AG04450 (cell line): ENCODE results near the gene UEVLD. TPM values are rescaled to one million over a fixed set of nuclear protein-coding genes. Genes with fewer than 3 reads are reported as not detected.

Experiments
- CTCF ChIA-PET: fragments of 300-600, 350-600 bp; formaldehyde crosslinking; extraction: SDS; loops from one replicate; lab custom pipeline; 2022; ENCODE audit warnings: antibody characterized with exemption, inconsistent platforms; lab: Charles Lee
- POLR2A ChIA-PET: fragments of 350-600 bp; formaldehyde crosslinking; extraction: SDS; loops from one replicate; lab custom pipeline; 2021; ENCODE audit warnings: antibody characterized with exemption, inconsistent platforms; lab: Yijun Ruan, JAX
- DNase-seq: peaks from one replicate; pipeline ENCODE4 v3.0.0-alpha.2; 2011; ENCODE audit warnings: low read depth, low spot score
- H3K27ac ChIP-seq: one replicate; pipeline ENCODE4 v1.5.1; 2012; ENCODE audit warnings: low read depth, low read length, control low read depth
- H3K27me3 ChIP-seq: one replicate; pipeline ENCODE4 v1.6.0; 2012; ENCODE audit warnings: low read length; ENCODE audit not compliant: control insufficient read depth, insufficient read depth
- H3K4me3 ChIP-seq: 2 replicates; pipeline ENCODE4 v1.5.1; 2011; ENCODE audit warnings: mild to moderate bottlenecking, low read depth, low read length, control low read depth
- H3K9me3 ChIP-seq: 2 replicates; pipeline ENCODE4 v1.5.1; 2012; ENCODE audit warnings: low read length; ENCODE audit not compliant: control insufficient read depth, insufficient read depth
- CTCF ChIP-seq: IDR thresholded peaks from 2 replicates; pipeline ENCODE4 v1.5.1; 2011; ENCODE audit warnings: low read depth, low read length, control low read depth, inconsistent platforms
- polyA plus RNA-seq: library from polyadenylated mRNA; depleted of rRNA; stranded (reverse); fragments of >200 nt; gene quantifications from 2 replicates; pipeline ENCODE4 v1.2.3, GENCODE V29; 2011

Gene UEVLD
- polyA plus RNA-seq, 1 experiment = 27.6 TPM

DNA sequence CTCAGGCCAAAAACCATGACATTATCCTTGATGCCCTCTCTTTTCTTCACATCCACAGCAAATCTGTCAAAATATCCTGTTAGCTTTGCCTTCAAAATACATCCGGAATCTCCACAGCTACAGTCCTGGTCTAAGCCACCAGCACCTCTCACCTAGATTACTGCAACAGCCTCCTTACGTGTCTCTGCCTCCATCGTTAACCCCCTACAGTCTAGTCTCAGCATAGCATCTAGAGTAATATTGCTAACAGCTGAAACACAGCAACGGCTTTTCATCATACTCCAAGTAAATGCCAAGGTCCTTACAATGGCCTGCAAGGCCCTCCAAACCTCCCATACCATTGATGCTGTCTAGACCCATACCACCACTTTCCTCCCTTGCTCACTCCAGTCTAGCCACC, 66.1 kb downstream of the UEVLD start:
- no peak for TF ChIP-seq CTCF
- Histone ChIP-seq H3K27me3 (no peaks in the 10 kb centered on the region), H3K4me3 (no peak overlapping the region), H3K9me3 (no peaks in the 10 kb centered on the region; the same call in 1 of the 2 replicates), H3K27ac (no peak overlapping the region)
- no peak for DNase-seq
- CTCF ChIA-PET = interaction anchor here (0.9 kb wide), 1 partner anchor 9 kb away, joined by 3 read pairs; no protein-coding TSS in a partner anchor
- POLR2A ChIA-PET = no interaction called here

DNA sequence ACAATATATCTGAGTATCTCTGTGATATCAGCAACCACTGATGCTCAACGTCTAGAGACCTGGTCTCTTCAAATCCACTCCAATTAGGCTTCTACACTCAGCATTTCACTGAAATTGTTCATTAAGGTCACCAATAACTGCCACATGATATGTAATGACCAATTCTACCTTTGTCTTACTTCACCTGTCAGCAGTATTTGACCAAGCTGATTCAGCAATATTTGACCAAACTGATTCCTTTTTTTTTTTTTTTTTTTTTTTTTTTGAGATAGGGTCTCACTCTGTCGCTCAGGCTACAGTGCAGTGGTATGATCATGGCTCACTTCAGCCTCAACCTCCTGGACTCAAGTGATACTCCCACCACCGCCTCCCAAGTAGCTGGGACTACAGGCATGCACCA, 67.4 kb downstream of the UEVLD start:
- Histone ChIP-seq H3K27ac (no peak overlapping the region), H3K9me3 (no peaks in the 10 kb centered on the region), H3K4me3 (no peak overlapping the region), H3K27me3 (no peaks in the 10 kb centered on the region)
- CTCF ChIA-PET = no interaction called here
- no peak for TF ChIP-seq CTCF
- POLR2A ChIA-PET = no interaction called here
- DNase-seq = no peak

GRCh38 chr11:18502352-18502751, 86.2 kb downstream of the UEVLD start:
- ChIA-PET POLR2A (no interaction called here), CTCF (no interaction called here)
- Histone ChIP-seq H3K9me3 (no peaks in the 10 kb centered on the region), H3K4me3 (no peak overlapping the region), H3K27ac (no peak overlapping the region), H3K27me3 (no peaks in the 10 kb centered on the region)
- no peak for DNase-seq
- TF ChIP-seq CTCF = no peak

GRCh38 chr11:18501629-18502028, 86.9 kb downstream of the UEVLD start:
- no peak for DNase-seq
- Histone ChIP-seq H3K9me3 (no peaks in the 10 kb centered on the region), H3K4me3 (no peak overlapping the region), H3K27ac (no peak overlapping the region), H3K27me3 (no peaks in the 10 kb centered on the region)
- CTCF ChIA-PET = no interaction called here
- POLR2A ChIA-PET = no interaction called here
- TF ChIP-seq CTCF = no peak

DNA sequence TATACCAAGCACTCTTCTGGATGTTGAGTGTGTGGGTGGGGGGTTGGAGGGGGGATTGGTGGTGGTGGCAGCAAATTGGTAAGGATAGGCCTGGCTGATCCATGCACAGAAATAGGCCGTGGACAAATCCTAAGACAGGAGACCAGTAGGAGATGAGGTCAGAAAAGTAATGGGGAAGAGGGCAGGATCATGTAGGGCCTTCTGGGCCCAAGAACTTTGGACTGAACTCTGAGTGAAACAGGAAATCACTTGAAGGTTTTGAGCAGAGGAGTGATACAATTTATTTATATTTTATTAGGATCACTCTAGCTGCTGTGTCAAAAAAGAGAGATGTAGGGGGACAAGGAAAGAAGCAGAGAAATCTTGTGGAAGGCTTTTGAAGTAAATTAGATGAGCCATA, 90.5 kb downstream of the UEVLD start:
- H3K9me3 ChIP-seq = no peaks in the 10 kb centered on the region

More for the DNA sequence above, 90.5 kb downstream of the UEVLD start:
- Histone ChIP-seq H3K27me3 (no peaks in the 10 kb centered on the region), H3K27ac (no peak overlapping the region), H3K4me3 (no peak overlapping the region)
- DNase-seq = no peak
- POLR2A ChIA-PET = no interaction called here
- TF ChIP-seq CTCF = no peak
- CTCF ChIA-PET = no interaction called here
